CD4-positive, alpha-beta T cell treated with Interleukin-10 for 1 hour (primary cell): ENCODE measurements around the gene SKP1.
"Not testable (repeated sequence)": the region's sequence is repeated elsewhere in the genome, so short reads cannot be mapped to it uniquely, and the experiment has no call there.

Experiments used
- DNase-seq: peaks from one replicate; pipeline ENCODE4 v3.0.0-alpha.2; 2020

Gene SKP1

DNA sequence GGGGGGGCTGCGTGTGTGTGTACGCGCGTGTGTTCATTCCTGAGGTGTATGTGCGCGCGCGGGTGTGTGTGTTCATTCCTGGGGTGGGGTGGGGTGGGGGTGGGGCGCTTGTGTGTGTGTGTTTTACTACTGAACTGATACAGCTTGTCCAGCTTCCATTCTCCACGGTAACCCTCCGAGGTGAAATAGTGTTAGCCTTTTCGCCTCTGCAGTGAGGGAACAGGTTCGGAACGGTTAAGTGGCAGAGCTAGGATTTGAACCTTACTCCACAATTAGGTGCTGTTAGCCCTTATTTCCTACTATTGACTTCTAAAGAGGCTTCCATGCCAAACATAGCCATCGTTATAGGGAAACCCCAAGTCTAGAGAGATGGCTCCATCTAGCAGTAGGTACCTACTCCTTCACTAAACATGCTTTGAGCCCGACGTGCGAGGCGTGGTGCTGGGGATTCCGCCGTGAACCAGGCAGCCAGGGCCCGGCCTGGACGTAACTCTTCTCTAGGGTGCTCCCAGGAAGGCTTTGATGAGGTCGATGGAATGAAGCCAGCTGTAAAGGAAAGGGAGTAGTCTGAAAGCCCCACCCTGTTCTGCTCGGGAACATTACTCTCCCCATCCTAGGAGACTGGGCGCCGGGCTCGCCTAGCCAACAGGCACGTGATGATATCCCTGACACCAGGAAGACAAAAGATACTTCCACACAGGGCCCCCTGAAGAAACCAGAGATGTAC lies 782 bp upstream of the SKP1 start:
- DNase-seq = no peak

DNA sequence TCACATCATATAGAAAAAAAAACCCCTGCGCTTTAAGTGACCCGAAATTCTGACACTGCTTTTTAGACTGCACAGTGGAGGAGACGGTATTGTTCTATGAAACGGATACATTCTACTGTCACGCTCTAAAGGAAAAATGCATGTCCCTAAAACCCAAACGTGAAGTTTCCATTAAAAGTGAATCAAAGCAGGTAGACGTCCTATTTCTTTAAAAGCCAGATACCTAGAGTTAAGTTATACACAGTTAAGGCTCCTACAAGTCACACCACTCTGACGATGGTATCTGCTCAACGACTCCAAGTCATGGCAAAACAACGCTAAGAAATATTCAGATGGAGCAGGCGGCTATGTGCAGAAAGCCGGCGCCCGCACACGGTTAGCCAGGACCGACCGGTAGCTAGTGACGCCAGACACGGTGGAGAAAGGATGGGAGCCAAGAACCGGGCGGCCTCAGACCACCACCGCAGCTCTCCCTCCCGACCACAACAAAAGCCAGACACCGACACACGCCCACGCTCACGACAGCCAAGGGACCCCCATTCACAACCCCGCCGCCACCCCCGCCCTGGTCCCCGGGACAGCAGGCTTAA lies 734 bp downstream of the SKP1 start:
- no peak for DNase-seq

DNA sequence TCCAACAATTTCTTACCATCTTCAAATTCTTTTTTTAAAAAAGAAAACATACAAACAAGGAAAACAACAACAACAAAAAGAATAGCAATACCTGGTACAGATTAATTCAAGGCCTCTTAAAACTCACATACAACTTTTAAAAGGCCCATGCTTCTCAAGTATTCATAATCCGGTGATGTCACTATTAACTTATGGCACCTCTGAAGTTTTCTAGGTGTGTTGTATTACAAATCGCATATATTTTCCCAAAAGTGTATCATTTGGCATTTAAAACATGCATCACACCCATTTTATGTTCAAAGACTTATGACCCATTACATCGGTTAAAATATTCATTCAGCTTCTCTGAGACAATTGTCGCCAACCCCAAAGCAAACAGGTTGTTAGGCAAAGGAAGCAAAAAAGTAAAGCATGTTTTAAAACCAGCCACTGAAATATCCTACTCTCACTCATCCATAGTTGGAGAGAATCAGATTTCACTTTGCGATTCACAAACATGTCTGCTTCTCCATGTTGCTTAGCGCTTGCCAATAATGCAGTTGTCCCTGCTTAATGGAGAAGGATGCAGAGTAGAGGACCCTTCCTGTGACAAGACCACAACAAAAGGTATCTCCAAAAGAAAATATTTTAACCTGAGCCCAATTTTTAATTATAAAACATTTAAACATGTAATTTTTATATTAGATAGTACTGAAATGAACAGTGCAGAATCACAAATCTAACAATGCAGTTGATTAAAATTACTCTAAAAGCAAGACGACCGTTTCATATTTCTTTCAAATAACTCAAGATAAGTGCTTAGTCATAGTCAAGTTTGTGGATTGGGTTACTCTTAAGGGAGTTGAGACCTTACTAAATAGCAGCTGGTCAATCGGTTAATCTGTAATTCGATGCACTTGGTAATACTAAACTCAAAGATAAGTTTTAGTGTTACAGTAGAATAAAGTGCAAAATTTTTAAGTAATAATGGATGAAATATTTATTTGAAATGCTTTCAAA lies 1.6 kb downstream of the SKP1 start:
- no peak for DNase-seq

DNA sequence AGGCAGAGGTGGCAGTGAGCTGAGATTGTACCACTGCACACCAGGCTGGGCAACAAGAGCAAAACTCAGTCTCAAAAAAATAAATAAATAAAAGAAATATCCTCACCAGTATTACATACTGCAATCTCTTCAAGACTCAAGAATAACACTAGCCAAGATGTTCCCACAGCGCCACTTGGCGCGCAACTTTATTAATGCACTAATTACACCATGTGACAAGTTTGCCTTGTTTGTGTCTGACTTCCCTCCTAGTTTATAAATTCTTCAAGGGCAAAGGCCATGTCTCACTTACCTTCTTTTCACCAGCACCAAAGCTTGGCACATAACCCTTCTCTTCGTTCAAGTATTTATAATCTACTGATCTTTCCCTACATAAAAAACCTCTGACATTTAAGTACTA lies 4.8 kb downstream of the SKP1 start:
- DNase-seq = no peak

DNA sequence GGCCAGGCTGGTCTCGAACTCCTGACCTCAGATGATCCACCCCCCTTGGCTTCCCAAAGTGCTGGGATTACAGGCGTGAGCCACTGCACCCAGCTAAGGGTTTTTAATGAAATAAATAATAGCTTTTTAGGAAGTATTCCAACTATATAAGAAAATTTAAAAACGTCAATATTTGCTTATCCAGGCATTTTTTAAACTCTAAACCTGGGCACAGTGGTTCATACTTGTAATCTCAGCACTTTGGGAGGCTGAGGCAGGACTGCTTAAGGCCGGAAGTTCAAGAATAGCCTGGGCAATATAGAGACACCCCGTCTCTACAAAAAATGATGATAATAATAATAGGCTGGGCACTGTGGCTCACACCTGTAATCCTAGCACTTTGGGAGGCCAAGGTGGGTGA lies 14.2 kb downstream of the SKP1 start:
- DNase-seq = no peak

DNA sequence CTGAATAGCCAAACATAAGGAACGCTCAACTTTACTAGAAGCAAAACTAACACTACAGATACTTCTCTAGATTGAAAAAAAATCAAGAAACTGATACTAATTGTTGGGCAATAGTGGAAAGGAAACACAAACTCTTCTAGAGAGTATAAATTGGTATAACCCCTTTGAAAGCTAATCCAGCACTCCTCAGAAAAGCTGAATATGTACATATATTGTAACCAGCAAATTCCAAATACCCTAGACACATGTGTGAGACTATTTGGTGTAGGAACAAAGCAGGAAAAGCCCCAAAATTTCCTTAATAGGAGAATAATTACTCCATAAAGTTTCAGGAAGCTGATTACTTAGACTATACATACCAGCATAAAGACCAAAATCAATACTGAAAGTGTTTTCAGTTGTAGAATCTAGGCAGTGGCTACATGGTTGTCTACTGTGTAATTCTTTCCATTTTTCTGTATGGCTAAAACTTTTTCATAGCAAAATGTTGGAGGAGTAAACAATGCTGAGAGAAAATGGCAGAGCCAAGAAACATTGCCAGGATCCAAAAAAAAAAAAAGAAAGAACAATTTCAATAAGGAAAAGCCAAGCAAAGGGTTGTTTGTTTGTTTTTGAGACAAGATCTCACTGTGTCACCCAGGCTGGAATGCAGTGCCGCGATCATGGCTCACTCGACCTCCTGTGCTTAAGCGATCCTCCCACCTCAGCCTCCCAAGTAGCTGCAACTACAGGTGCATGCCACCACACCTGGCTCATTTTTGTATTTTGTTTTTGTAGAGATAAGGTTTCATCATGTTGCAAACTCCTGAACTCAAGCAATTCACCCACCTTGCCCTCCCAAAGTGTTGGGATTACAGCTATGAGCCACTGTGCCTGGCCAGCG lies 15.0 kb downstream of the SKP1 start:
- DNase-seq = no peak

DNA sequence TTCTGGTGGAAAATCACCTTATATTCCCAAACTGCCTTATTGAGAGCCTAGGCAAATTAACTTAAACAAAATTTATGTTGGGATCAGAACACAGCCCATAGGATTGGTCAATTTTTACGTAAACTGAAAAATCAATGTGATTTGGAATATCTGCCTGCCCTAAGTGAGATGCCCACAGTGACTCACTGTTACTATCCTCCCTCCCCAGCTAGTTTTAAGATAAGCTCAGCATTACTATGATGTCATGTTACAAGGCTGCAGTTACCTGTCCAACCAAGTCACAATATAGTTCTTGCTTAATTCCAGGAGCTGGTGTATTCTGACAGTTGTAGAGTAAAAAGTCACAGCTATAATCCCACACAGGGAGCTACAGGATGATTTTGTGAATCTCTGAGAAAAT lies 23.1 kb downstream of the SKP1 start:
- no peak for DNase-seq

DNA sequence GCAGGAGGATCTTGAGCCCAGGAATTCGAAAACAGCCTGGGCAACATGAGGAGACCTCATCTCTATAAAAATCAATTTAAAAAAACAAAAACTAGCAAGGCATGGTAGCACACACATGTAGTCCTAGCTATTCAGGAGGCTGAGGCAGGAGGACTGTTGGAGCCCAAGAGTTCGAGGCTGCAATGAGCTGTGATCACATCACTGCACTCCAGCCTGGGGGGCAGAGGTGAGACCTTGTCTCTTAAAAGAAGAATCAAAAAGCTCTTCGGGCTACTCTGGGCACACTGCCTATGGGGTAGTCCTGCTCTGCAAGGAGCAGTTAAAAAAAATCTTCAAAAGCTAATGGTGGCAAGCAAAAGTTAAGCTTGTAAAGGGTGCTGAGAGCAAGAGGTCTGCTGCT lies 23.5 kb downstream of the SKP1 start:
- DNase-seq = no peak

DNA sequence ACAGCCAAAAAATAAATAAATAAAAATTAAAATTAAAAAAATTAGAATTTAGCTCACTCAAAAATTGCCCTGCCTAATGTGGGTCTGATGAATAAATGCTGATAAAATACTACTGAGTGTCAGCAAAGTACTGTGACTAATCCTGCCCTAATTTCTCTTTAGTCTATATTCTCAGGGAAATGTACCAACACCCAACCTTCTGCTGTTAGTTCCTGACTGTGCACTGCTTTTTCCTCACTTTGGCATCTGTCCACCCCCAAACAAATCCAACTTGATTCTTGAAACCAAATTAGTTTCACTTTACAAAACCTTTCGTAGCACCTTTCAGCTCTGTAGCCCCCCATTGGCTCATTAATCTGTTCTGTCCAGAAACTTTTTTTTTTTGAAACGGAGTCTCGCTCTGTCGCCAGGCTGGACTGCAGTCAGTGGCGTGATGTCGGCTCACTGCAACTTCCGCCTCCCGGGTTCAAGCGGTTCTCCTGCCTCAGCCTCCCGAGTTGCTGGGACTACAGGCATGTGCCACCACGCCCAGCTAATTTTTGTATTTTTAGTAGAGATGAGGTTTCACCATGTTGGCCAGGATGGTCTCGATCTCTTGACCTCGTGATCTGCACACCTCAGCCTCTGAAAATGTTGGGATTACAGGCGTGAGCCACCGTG lies 24.4 kb downstream of the SKP1 start:
- DNase-seq = not testable (repeated sequence)

DNA sequence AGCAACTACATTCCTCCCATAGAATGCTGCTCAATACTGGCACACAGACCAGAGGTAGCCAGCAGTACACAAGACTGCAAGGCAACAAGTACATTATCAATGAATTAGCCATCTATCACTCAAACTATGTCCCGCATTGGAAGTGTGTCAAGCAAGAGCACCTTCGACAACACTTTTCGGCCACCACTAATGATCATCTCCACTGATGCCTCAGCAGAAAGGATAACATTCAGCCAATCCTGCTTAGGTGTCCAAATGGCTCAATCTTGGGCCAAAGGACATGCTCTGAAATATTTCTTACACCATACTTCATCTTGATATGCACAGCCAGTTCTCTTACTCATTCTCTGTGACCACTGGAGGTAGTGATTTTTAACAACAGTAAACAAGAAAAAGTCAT lies 25.0 kb downstream of the SKP1 start:
- DNase-seq = no peak

DNA sequence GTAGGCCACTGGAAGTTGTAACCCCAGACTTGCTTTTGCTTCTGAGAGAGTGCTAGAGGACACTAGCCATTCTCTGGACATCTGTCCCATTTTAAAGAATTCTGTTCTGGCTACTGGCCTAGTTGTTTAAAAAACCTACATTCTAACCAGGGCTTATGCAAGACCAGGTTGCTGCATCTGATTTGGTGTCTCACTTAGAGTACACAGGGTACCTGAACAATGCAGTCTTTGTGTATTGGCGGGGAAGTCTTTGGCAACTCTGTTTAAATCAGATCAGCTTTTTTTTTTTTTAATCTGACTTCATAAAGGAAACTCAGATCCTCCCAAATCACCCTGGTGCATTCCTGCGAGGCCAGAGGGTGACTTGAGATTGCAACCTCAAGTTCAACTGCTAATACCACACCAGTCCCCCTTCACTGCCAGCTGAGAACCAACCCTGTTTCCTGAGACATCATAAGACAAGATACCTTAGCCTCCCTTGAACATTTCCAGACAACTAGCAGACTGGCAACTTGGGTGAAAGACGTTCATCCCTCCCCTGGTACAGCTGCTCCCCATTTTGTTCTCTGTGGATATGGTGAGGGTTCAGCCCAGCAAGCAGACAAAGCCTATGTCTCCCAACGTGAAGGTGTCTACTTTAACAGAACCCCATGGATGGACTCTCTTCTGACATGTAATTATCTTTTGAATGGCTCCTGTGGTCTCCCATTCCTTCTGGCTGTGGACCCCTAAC lies 27.0 kb downstream of the SKP1 start:
- no peak for DNase-seq

DNA sequence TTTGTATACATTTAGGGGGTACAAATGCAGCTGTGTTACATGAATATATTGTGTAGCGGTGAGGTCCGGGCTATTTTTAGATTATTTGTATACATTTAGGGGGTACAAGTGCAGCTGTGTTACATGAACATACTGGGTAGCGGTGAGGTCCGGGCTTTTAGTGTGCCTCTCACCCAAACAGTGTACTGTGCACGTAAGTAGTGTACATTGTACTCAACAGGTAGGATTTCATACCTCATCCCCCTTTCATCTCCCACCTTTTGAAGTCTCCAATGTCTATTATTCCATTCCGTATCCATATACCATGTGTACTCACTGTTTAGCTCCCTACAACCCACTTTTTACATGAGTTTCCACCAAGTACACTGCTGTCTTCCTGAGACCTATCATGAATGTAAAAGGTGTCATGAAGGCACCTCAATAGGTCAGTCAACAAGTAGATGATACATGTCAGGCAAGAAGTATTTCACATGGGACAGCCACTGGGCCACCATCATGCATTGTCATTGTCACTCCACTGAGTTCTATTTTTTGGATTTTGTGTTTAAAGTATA lies 27.7 kb downstream of the SKP1 start:
- DNase-seq = no peak

DNA sequence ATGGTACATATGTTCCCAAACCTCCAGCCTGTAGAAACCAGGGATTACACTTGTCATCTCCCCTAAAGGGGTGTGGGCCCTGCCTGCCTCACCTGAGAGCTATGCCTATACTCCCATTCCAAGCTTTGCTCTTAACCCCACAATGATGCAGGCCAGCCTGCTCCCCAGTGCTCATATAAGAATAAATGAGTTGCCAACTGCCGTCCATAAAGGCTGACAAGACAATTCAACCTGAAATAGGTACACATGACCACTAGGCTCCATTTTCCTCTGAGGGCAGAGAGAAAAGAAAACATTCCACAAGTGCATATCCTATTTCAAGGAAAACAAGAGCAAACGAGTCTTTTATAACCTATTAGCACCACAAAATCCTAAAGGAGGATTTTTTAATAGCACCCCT lies 28.4 kb downstream of the SKP1 start:
- no peak for DNase-seq

DNA sequence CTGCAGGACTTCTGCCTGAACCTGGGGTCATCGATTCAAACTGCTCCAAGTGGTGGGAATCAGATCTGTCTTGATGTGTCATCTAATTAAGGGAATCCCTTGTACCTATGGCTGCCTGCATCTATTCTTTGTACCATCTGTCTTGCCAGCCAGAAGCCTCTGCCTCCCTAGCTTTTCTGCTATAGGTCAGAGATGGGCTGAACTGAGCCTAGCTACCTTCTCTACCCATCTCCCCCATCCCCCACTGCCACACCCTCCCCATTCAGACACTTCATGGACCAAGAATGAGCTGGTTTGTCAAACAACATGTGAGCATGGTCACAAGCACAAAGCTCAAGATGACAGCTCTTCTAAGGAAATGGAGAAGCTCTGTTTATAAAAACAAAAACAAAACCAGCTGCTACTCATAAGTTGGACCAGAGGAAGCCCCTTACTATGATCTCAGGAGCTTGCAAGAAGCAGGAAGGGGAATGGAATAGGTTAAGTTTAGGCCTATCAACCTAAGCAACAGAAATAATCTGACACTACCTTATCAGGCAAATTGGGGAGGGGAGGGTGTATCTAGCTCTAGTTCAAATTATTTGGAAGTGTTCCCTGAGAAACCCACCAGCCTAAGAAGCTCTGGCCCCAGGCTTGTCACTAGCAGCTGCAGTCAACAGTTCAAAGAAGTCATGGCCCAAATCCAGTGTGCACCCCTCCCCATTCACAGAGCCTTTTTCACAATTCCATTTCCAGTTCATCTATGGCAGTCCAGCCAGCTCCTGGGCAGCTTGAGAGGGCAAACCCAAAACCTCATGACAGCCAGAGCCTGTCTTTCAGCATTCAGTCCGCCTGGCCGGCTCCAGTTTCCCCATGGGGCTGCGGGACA lies 29.9 kb downstream of the SKP1 start:
- DNase-seq = no peak

DNA sequence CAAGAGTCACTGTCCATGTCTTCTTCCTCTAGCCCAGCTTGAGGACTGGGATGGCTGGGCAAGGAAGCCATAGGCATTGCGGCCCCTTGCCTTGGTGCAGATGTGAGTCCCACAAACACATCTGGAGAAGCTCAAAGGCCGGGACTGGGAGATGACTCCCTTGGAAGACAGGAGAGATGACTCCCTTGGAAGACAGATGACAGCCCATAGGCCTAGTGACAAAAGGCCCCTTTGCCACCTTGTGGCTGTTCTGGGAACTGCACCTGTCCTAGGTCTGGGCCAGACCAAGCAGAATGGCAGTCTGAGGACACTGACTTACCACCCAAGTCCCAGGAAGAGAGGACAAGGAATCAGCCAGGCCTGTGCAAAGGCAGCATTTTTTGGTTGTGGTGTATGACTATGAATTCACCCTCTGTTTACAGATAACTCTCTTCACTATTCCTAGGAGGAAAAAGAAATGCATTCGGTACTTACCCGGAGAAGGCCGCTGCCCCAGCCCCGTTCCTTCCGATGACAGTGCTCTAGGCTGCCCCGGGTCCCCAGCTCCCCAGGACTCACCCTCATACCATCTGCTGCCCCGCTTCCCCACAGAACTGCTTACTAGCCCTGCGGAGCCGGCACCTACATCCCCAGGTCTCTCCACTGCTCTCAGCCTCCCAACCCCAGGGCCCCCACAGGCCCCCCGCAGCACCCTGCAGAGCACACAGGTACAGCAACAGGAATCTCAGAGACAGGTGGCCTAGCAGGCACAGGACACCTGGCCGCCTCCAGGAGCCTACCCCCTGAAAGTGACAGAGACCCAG lies 30.8 kb downstream of the SKP1 start:
- peak; percentile 85 for DNase-seq

DNA sequence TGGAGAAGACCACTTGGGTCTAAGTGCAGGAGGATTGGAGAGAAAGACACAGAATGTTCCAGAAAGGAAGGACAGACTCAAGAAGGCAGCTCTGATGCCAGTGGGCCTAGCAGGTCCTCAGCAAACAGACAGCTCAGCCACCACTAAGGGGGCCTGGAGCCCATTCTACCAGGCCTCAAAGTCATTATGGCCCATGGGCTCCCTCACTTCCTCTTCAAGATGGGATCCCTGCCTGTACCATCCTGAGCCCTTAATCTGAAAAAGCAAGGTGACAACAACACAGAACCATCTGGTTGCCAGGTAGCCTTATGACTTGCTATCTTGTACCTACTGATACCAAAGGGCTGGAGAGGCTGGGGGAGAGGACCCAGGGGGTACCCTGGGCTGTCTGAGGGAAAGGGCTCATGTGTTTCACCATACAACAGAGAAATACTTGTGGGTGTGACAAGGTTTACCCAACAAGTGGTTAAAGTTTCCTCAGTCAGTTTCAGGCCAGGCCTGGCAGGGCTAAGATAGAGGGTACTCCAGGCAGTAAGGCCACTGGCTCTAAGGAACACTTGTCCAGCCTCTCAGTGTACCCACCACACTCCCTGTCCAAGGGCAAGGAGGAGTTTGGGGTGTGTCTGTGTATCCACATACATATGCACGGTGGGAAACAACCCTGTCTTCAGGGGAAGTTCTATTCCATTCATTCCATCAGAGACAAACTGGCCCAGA lies 31.6 kb downstream of the SKP1 start:
- DNase-seq = no peak

DNA sequence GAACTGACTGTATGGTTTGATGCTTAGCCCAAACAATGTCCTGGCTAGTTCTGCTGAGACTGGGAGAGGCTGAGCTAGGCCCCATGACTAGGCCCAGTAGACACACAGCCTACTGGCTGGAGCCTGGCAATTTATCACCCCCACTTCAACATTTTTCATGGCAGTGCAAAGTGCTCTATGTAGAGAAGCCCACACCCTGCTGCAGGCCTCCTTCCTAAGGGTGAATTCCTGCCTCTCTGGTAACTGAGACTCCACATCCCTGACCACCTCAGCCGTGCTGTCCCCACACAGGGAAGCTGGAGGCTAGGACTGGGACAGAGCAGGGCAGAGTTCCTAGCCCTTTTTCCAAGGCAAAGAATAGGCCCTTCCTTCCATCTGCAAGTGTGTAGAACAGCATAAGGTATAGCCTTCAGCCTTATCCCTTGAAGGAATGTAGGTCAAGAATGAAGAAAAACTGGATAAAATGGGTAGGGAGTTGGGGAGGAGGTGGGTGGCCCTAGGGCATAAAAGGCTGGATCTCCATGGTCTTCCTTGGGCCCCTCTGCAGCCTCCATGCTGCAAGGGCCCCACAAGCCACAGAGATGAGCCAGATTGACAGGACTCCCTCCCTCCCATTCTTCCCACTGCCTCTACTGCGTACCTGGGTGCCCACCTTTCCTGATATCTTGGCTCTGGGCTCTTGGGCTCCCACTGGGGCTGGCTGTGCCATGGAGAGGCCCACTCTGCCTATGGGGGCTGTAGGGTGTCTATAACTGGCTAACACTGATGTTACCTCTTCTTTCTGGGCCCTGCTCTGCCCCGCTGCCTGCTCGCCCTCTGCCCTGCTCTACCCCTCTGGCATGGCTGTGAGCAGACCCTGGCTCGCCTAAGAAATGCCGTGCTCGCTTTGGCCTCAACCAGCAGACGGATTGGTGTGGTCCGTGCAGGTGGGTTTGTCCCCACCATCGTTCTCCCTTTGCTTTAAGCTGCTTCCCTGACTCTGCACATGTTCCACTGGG lies 32.5 kb downstream of the SKP1 start:
- no peak for DNase-seq
